HepG2 (cell line): Measurements from ENCODE around the gene PODXL2. TPM values are rescaled to one million over a fixed set of nuclear protein-coding genes. Genes with fewer than 3 reads are reported as not detected.

ENCODE experiments used
- ATAC-seq: fragments of 200-7000 bp; cut with Tn5 transposase; 3 replicates; pipeline ENCODE4 v1.9.1; 2020; ENCODE audit warnings: mild to moderate bottlenecking, moderate library complexity
- BruUV-seq: library from RNA; stranded (reverse); fragments of 400-500 nt; replicated peaks from 2 replicates; lab custom pipeline; 2021; lab: Mats Ljungman, UMichigan
- CTCF ChIA-PET: fragments of 300-600 bp; formaldehyde crosslinking; extraction: SDS; loops from one replicate; lab custom pipeline; 2021; ENCODE audit warnings: low total read pairs, inconsistent platforms, low intra/inter-chr PET ratio; lab: Yijun Ruan, JAX
- POLR2A ChIA-PET: fragments of 350-600 bp; sonication (Branson Sonifier 250); formaldehyde crosslinking; loops from one replicate; lab custom pipeline; 2020; ENCODE audit warnings: antibody characterized with exemption, inconsistent platforms; lab: Yijun Ruan, JAX
- DNase-seq: peaks from one replicate; pipeline ENCODE4 v3.0.0-alpha.2; 2015; ENCODE audit warnings: low spot score
- FAIRE-seq: peaks from 3 replicates; lab custom pipeline; 2011; peaks lifted over from hg19 to GRCh38; lab: Jason Lieb, UNC
- H2AFZ ChIP-seq: one replicate; pipeline ENCODE4 v1.6.1; 2011; ENCODE audit warnings: low read length, inconsistent platforms
- H3K27ac ChIP-seq: fragments of 300-600 bp; 3 replicates; pipeline ENCODE4 v1.8.0; 2011; ENCODE audit warnings: mixed run types, mild to moderate bottlenecking, mixed read lengths, low read length, inconsistent platforms; ENCODE audit not compliant: insufficient read depth; ENCODE audit errors: extremely low read length
- H3K27me3 ChIP-seq, 2 experiments: fragments of 200-600 bp in 1 of 2; 2 replicates in 1 of 2; 3 replicates in 1 of 2; pipeline versions ENCODE4 v1.6.0 to v1.8.0; 2011; ENCODE audit warnings: low read length in 2 of 2, mild to moderate bottlenecking in 2 of 2, moderate library complexity in 2 of 2, inconsistent platforms in 1 of 2; ENCODE audit not compliant: insufficient read depth in 2 of 2, control insufficient read depth in 1 of 2
- H3K36me3 ChIP-seq, 2 experiments: fragments of 200-600 bp in 1 of 2; replicated peaks in 1 of 2; 2 replicates in 1 of 2; 3 replicates in 1 of 2; pipeline versions ENCODE4 v1.5.1 to v1.8.0; 2011; ENCODE audit warnings: low read length in 2 of 2, inconsistent platforms in 1 of 2; ENCODE audit not compliant: insufficient read depth in 2 of 2, control insufficient read depth in 1 of 2
- H3K4me1 ChIP-seq: 2 replicates; pipeline ENCODE4 v1.5.1; 2012; ENCODE audit warnings: low read length, inconsistent platforms; ENCODE audit not compliant: insufficient read depth
- H3K4me2 ChIP-seq: 2 replicates; pipeline ENCODE4 v1.6.0; 2011; ENCODE audit warnings: low read depth, low read length, inconsistent platforms
- H3K4me3 ChIP-seq, 3 experiments: fragments of 200-600 bp in 1 of 3; sonication (generic), shearing (Covaris generic) in 1 of 3; replicated peaks in 1 of 3; 2 replicates each; pipeline ENCODE4 v1.5.1; 2011 to 2016; ENCODE audit warnings: low read length in 3 of 3, inconsistent platforms in 2 of 3, low read depth in 2 of 3, mild to moderate bottlenecking in 2 of 3, control low read depth in 1 of 3, mixed read lengths in 1 of 3; ENCODE audit not compliant: insufficient read depth in 1 of 3
- H3K79me2 ChIP-seq: one replicate; pipeline ENCODE4 v1.6.1; 2011; ENCODE audit warnings: low read length, inconsistent platforms; ENCODE audit not compliant: insufficient read depth
- H3K9ac ChIP-seq: 2 replicates; pipeline ENCODE4 v1.6.0; 2011; ENCODE audit warnings: mild to moderate bottlenecking, low read depth, low read length, inconsistent platforms; ENCODE audit not compliant: insufficient read depth
- H3K9me3 ChIP-seq: 2 replicates; pipeline ENCODE4 v1.5.1; 2012; ENCODE audit warnings: mild to moderate bottlenecking, low read length
- H4K20me1 ChIP-seq: 2 replicates; pipeline ENCODE4 v1.6.0; 2011; ENCODE audit warnings: inconsistent platforms, mild to moderate bottlenecking, low read length, moderate library complexity; ENCODE audit not compliant: insufficient read depth
- BHLHE40 ChIP-seq: IDR thresholded peaks from 2 replicates; pipeline ENCODE4 v1.6.1; 2011; ENCODE audit warnings: low read length, improper control_type of control experiment
- GLI4 ChIP-seq: sonication (generic); formaldehyde crosslinking; IDR thresholded peaks from 2 replicates; pipeline ENCODE4 v1.5.1; 2020; ENCODE audit warnings: missing genetic modification reagents, mild to moderate bottlenecking, moderate library complexity, borderline replicate concordance
- GTF2F1 ChIP-seq: fragments of 150-350 bp; IDR thresholded peaks from 2 replicates; pipeline ENCODE4 v1.6.1; 2014; ENCODE audit warnings: low read length
- HOXA5 ChIP-seq: sonication (generic); formaldehyde crosslinking; IDR thresholded peaks from 2 replicates; pipeline ENCODE4 v1.4.0; 2020; ENCODE audit warnings: missing genetic modification reagents
- KMT2A ChIP-seq: sonication (generic); formaldehyde crosslinking; IDR thresholded peaks from 2 replicates; pipeline ENCODE4 v1.4.0; 2020; ENCODE audit warnings: missing genetic modification reagents
- MED8 ChIP-seq: sonication (generic); formaldehyde crosslinking; IDR thresholded peaks from 2 replicates; pipeline ENCODE4 v1.8.1; 2023; ENCODE audit warnings: mild to moderate bottlenecking, missing genetic modification reagents; ENCODE audit not compliant: insufficient replicate concordance
- MEIS1 ChIP-seq: sonication (generic); formaldehyde crosslinking; IDR thresholded peaks from 2 replicates; pipeline ENCODE4 v1.9.0; 2021; ENCODE audit warnings: mild to moderate bottlenecking, missing genetic modification reagents, moderate library complexity, borderline replicate concordance
- POLR2AphosphoS5 ChIP-seq: IDR thresholded peaks from 2 replicates; pipeline ENCODE4 v1.6.1; 2012; ENCODE audit warnings: low read depth, low read length
- RFX5 ChIP-seq: IDR thresholded peaks from 2 replicates; pipeline ENCODE4 v1.6.1; 2011; ENCODE audit warnings: low read depth, low read length, improper control_type of control experiment
- SAFB2 ChIP-seq: sonication (generic); formaldehyde crosslinking; IDR thresholded peaks from 2 replicates; pipeline ENCODE4 v1.5.1; 2020; ENCODE audit warnings: missing genetic modification reagents, low read depth, mild to moderate bottlenecking, borderline replicate concordance
- SIX4 ChIP-seq: sonication (generic); formaldehyde crosslinking; IDR thresholded peaks from 2 replicates; pipeline ENCODE4 v1.4.0; 2020; ENCODE audit warnings: missing genetic modification reagents
- SRY ChIP-seq: sonication (generic); formaldehyde crosslinking; IDR thresholded peaks from 2 replicates; pipeline ENCODE4 v1.8.0; 2022; ENCODE audit warnings: mild to moderate bottlenecking, missing genetic modification reagents
- TBL1XR1 ChIP-seq: fragments of 150-350 bp; IDR thresholded peaks from 2 replicates; pipeline ENCODE4 v1.6.1; 2014; ENCODE audit warnings: borderline replicate concordance, low read length; ENCODE audit not compliant: partially characterized antibody
- THAP11 ChIP-seq: IDR thresholded peaks from 2 replicates; pipeline ENCODE4 v1.6.1; 2016; ENCODE audit warnings: missing biosample characterization, missing genetic modification reagents
- ZNF143 ChIP-seq: sonication (generic); formaldehyde crosslinking; IDR thresholded peaks from 2 replicates; pipeline ENCODE4 v1.4.0; 2020; ENCODE audit warnings: missing genetic modification reagents
- ZNF275 ChIP-seq: sonication (generic); formaldehyde crosslinking; IDR thresholded peaks from 2 replicates; pipeline ENCODE4 v1.8.0; 2022; ENCODE audit warnings: missing genetic modification reagents, mild to moderate bottlenecking, inconsistent platforms, borderline replicate concordance
- ZNF589 ChIP-seq: sonication (generic); formaldehyde crosslinking; conservative IDR thresholded peaks from 2 replicates; pipeline ENCODE4 v1.8.0; 2022; ENCODE audit warnings: mild to moderate bottlenecking, moderate library complexity, missing genetic modification reagents
- ZNF891 ChIP-seq: sonication (generic); formaldehyde crosslinking; IDR thresholded peaks from 2 replicates; pipeline ENCODE4 v1.5.0; 2020; ENCODE audit warnings: mild to moderate bottlenecking, missing genetic modification reagents
- WGBS: methylation state at CpG from one replicate; pipeline ENCODE4 v1.1.6; 2017; ENCODE audit warnings: low lambda C conversion rate; 5-methylcytosine and 5-hydroxymethylcytosine counted together
- in situ Hi-C: cut with HindIII; loops from 2 replicates; pipeline ENCODE4 v1.10.0; 2017; ENCODE audit warnings: low pct_unique_long_range_greater_than_20kb; ENCODE audit not compliant: extremely low pct_ligation_motif_present
- intact Hi-C: fragments of 100-400 bp; cut with micrococcal nuclease; formaldehyde crosslinking; loops from one replicate; pipeline ENCODE4 v1.10.0; 2022; ENCODE audit not compliant: unreplicated experiment
- polyA plus RNA-seq, 8 experiments: library from polyadenylated mRNA; depleted of rRNA in 3 of 8; stranded (reverse) in 7 of 8; unstranded in 1 of 8; fragments of >200 nt; fragmentation: Illumina TruSeq in 4 of 8; extraction: Trizol in 4 of 8; gene quantifications; 2 replicates each; pipeline versions ENCODE4 v1.2.1 to v1.2.3, GENCODE V29; 2011 to 2016; ENCODE audit warnings: low read depth in 4 of 8, missing spikeins in 1 of 8, mixed read lengths in 1 of 8; ENCODE audit not compliant: insufficient read depth in 1 of 8
- total RNA-seq, 5 experiments: library from RNA; depleted of rRNA; stranded (reverse); fragments of >200 nt; fragmentation: Illumina TruSeq; extraction: Trizol; gene quantifications; 2 replicates each; pipeline ENCODE4 v1.2.3, GENCODE V29; 2016; ENCODE audit warnings: low read depth in 1 of 5

The PODXL2 gene
- total and polyA plus RNA-seq, 2 of the 13 experiments (the other 11 are each of a cell fraction or from before 2014, with no cell fraction given) = 20.4 to 25.1 TPM

- TF ChIP-seq RFX5 (no peak), ZNF589 (CRISPR knock-in tag) (no peak), POLR2AphosphoS5 (no peak), ZNF891 (CRISPR knock-in tag) (no peak), BHLHE40 (no peak), SIX4 (CRISPR knock-in tag) (no peak), SAFB2 (CRISPR knock-in tag) (no peak), ZNF275 (no peak), SRY (CRISPR knock-in tag) (no peak), HOXA5 (CRISPR knock-in tag) (no peak), MED8 (CRISPR knock-in tag) (no peak), ZNF143 (CRISPR knock-in tag) (no peak), THAP11 (CRISPR knock-in tag) (no peak), GLI4 (CRISPR knock-in tag) (no peak), KMT2A (CRISPR knock-in tag) (no peak), TBL1XR1 (no peak), GTF2F1 (no peak), MEIS1 (CRISPR knock-in tag) (no peak)
- no peak overlapping the region for H3K27ac ChIP-seq
- ATAC-seq (no peak), FAIRE-seq (no peak), DNase-seq (no peak)
- H3K4me3 ChIP-seq = no peak overlapping the region
- no peaks in the 10 kb centered on the region for H3K4me1 ChIP-seq
- H2AFZ ChIP-seq = no peak overlapping the region
- H3K9me3 ChIP-seq = no peaks in the 10 kb centered on the region
- in situ Hi-C loops (no loop called here), intact Hi-C loops (no loop called here)
- 99% methylated on average over 10 of the region's 10 CpGs for WGBS
- no peak overlapping the region for H3K4me2 ChIP-seq
- H3K36me3 ChIP-seq = 0 out of 5 replicates have a peak, but pooled peaks cover 0 to 3% of the 10 kb centered on the region in 2 experiments
- ChIA-PET POLR2A (no interaction called here), CTCF (no interaction called here)
- H3K79me2 ChIP-seq = no peaks in the 10 kb centered on the region
- H3K27me3 ChIP-seq = no peaks in the 10 kb centered on the region
- H3K9ac ChIP-seq = no peak overlapping the region
- no TSS peak for BruUV-seq
- H4K20me1 ChIP-seq = no peaks in the 10 kb centered on the region
These were observed 17.6 kb downstream of the PODXL2 start for GRCh38 chr3:127646501-127647046.
